IPS-NIHi7 (cell line): ENCODE results near the gene SLC6A9.

Experiments
- DNase-seq: peaks from one replicate; pipeline ENCODE4 v3.0.0; 2012; ENCODE audit warnings: mixed read lengths; ENCODE audit errors: extremely low spot score

The SLC6A9 gene

GRCh38 chr1:44031252-44032169, at the start of gene SLC6A9:
Gene SLC6A9 (minus strand): TSS chr1:44031462. CDS start chr1:44024277, 7,185 bp downstream.
- DNase-seq = peak; percentile 69

GRCh38 chr1:44079566-44079965, 48.3 kb upstream of the SLC6A9 start:
- no peak for DNase-seq

GRCh38 chr1:44078104-44078503, 46.8 kb upstream of the SLC6A9 start:
- DNase-seq = no peak

GRCh38 chr1:44077421-44077820, 46.2 kb upstream of the SLC6A9 start:
- DNase-seq = no peak

GRCh38 chr1:44076066-44076465, 44.8 kb upstream of the SLC6A9 start:
- no peak for DNase-seq

- DNase-seq = no peak
Observed at GRCh38 chr1:44074415-44074814, 43.2 kb upstream of the SLC6A9 start.

GRCh38 chr1:44073528-44073927, 42.3 kb upstream of the SLC6A9 start:
- DNase-seq = no peak

- DNase-seq = no peak
Observed at GRCh38 chr1:44072821-44073220, 41.6 kb upstream of the SLC6A9 start.

- DNase-seq = no peak
Observed at GRCh38 chr1:44072204-44072603, 40.9 kb upstream of the SLC6A9 start.

- DNase-seq = no peak
Observed at GRCh38 chr1:44071461-44071860, 40.2 kb upstream of the SLC6A9 start.

- DNase-seq = no peak
Observed at GRCh38 chr1:44068442-44068921, 37.2 kb upstream of the SLC6A9 start.

- DNase-seq = no peak
Observed at GRCh38 chr1:44067266-44068250, 36.3 kb upstream of the SLC6A9 start.

- DNase-seq = no peak
Observed at GRCh38 chr1:44062656-44063179, 31.5 kb upstream of the SLC6A9 start.

GRCh38 chr1:44061857-44062256, 30.6 kb upstream of the SLC6A9 start:
- no peak for DNase-seq

GRCh38 chr1:44060830-44061267, 29.6 kb upstream of the SLC6A9 start:
- no peak for DNase-seq

- DNase-seq = no peak
Observed at GRCh38 chr1:44059664-44060355, 28.5 kb upstream of the SLC6A9 start.

- no peak for DNase-seq
Observed at GRCh38 chr1:44059212-44059611, 27.9 kb upstream of the SLC6A9 start.

- no peak for DNase-seq
Observed at GRCh38 chr1:44057293-44057692, 26.0 kb upstream of the SLC6A9 start.

- DNase-seq = no peak
Observed at GRCh38 chr1:44053394-44053793, 22.1 kb upstream of the SLC6A9 start.

- no peak for DNase-seq
Observed at GRCh38 chr1:44050261-44050660, 19.0 kb upstream of the SLC6A9 start.

- DNase-seq = no peak
Observed at GRCh38 chr1:44049839-44050238, 18.6 kb upstream of the SLC6A9 start.
